Measurements from ENCODE around the gene FAM177B.

DNA sequence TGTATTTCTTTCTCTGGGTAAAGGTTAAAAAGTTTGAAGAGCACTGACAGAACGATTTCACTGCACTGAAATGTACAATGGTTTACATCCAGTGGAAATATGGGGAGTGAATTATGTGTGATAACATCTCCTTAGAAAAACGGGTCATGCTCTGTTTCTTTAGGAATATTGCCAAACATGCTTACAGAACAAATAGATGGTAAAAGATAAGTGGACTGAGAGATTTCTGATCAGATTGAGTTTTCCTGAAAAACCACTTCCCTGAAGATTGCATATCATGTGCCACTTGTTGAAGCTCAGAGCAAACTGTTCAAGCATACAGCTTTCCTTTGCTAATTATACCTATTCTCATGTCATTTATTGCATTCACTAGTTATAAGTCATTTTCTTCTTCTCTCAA is 47.9 kb downstream of the FAM177B start:
- no peak for TF ChIP-seq EZH2phosphoT487 (IDR thresholded peaks at IDR 0.05; ENCODE audit: insufficient read depth, low read depth)
- no peak for TF ChIP-seq EZH2 (IDR thresholded peaks at IDR 0.05; ENCODE audit: insufficient read depth, poor library complexity, severe bottlenecking)
